ENCODE measurements around the gene ZNF296. TPM values are rescaled to one million over a fixed set of nuclear protein-coding genes. Genes with fewer than 3 reads are reported as not detected.
A peak's percentile ranks its signal among the peaks of the same experiment; 100 is the strongest.

ZNF296 gene
- total and polyA plus RNA-seq, 2 of the 13 experiments (the other 11 are each of a cell fraction or from before 2014, with no cell fraction given): 0.26 to 0.62 TPM

GRCh38 chr19:45038931-45039893, 37.1 kb downstream of the ZNF296 start, which contains the start of gene CLASRP (continued):
- TF ChIP-seq E2F2 (CRISPR knock-in tag; IDR thresholded peaks at IDR 0.05; ENCODE audit: borderline replicate concordance) (peak; percentile 53; the same call in 1 of the 2 replicates), ZFP1 (CRISPR knock-in tag; IDR thresholded peaks at IDR 0.05) (no peak), ZHX2 (IDR thresholded peaks at IDR 0.05; ENCODE audit: low read depth) (0 out of 2 replicates have a peak, but pooled peaks have one; percentile 58), ZHX2 (CRISPR knock-in tag; IDR thresholded peaks at IDR 0.05; ENCODE audit: borderline replicate concordance) (peak; percentile 75; the same call in 1 of the 2 replicates), ZNF788 (CRISPR knock-in tag; IDR thresholded peaks at IDR 0.05; ENCODE audit: borderline replicate concordance) (peak; percentile 73; the same call in 1 of the 2 replicates), IKZF5 (CRISPR knock-in tag; IDR thresholded peaks at IDR 0.05) (no peak), MXI1 (IDR thresholded peaks at IDR 0.05; ENCODE audit: borderline replicate concordance, low read depth, low read length) (peak; percentile 68; the same call in 1 of the 3 replicates), FOXA3 (CRISPR knock-in tag; IDR thresholded peaks at IDR 0.05) (no peak), MYNN (CRISPR knock-in tag; IDR thresholded peaks at IDR 0.05; ENCODE audit: low read depth) (no peak), RBFOX2 (IDR thresholded peaks at IDR 0.05; ENCODE audit: low read depth, low read length) (peak; percentile 99), THAP8 (CRISPR knock-in tag; IDR thresholded peaks at IDR 0.05; ENCODE audit: borderline replicate concordance) (0 out of 2 replicates have a peak, but pooled peaks have one; percentile 58), NFIB (CRISPR knock-in tag; IDR thresholded peaks at IDR 0.05; ENCODE audit: borderline replicate concordance) (no peak), HINFP (CRISPR knock-in tag; IDR thresholded peaks at IDR 0.05; ENCODE audit: low read depth) (no peak), ZNF101 (CRISPR knock-in tag; IDR thresholded peaks at IDR 0.05; ENCODE audit: borderline replicate concordance, low read depth) (no peak), FOXP1 (IDR thresholded peaks at IDR 0.05) (no peak), FOXP1 (CRISPR knock-in tag; IDR thresholded peaks at IDR 0.05) (no peak), ZNF564 (CRISPR knock-in tag; IDR thresholded peaks at IDR 0.05) (0 out of 2 replicates have a peak, but pooled peaks have one; percentile 30), CENPX (CRISPR knock-in tag; IDR thresholded peaks at IDR 0.05) (no peak)
